Subcutaneous adipose tissue (tissue), 4 donors: ENCODE data around the gene EIF4E. TPM values are rescaled to one million over a fixed set of nuclear protein-coding genes. Genes with fewer than 3 reads are reported as not detected.

ENCODE experiments used
- CTCF ChIP-seq: fragments of 450-650 bp; IDR thresholded peaks from one replicate; pipeline ENCODE4 v1.5.1; 2016; ENCODE audit warnings: low read depth, mild to moderate bottlenecking, control low read depth, antibody characterized with exemption, moderate library complexity
- total RNA-seq, 4 donors: library from RNA; depleted of rRNA; stranded (reverse); fragments of >200 nt; gene quantifications; one replicate each; pipeline ENCODE4 v1.1.0, GENCODE V29; 2016

The EIF4E gene
- total RNA-seq, 4 donors from 2014 or later = 37.1 to 96.4 (median 56.9) TPM

- no peak for TF ChIP-seq CTCF
Measured at GRCh38 chr4:98908703-98909262, 20.1 kb downstream of the EIF4E start.

- TF ChIP-seq CTCF = no peak
Measured at GRCh38 chr4:98908182-98908581, 20.8 kb downstream of the EIF4E start.

GRCh38 chr4:98905839-98906238 lies 23.1 kb downstream of the EIF4E start:
- TF ChIP-seq CTCF = no peak

DNA sequence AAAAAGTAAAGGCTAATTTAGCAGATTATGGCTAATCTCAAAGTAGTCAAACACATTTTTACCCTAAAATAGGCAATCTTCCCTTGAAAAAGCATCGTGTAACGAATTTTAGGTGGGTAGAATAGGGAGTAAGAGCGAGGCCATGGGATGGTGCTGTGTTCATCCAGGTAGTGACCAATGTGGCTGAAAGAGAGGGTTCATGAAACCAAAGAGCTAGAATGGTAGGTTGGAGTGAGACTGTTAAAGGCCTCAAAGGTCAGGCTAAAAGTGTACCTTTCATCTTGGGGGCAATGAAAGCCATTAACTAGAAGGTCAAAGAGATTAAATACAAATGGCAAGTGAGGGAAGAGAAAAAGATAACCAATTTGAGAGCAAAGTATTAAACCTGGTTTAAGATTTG lies 23.6 kb downstream of the EIF4E start:
- no peak for TF ChIP-seq CTCF

DNA sequence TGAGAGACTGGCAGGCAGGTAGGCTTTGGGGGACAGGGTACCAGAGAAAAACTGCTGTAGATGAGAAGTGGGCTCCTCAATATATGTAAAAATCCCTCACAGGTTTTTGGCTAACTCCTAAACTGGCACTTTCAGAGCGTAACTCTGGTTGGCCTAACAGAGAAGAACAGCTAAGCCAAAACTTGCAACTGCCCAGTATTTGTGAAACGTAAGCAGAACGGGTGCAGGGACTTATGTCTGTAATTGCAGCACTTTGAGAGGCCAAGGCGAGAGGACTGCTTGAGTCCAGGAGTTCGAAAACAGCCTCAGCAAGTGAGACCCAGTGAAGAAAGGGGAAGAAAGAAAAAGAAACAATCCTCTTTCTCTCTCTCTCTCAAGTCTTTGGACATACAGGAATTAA lies 25.0 kb downstream of the EIF4E start:
- no peak for TF ChIP-seq CTCF

- no peak for TF ChIP-seq CTCF
Measured at GRCh38 chr4:98903561-98903960, 25.4 kb downstream of the EIF4E start.

DNA sequence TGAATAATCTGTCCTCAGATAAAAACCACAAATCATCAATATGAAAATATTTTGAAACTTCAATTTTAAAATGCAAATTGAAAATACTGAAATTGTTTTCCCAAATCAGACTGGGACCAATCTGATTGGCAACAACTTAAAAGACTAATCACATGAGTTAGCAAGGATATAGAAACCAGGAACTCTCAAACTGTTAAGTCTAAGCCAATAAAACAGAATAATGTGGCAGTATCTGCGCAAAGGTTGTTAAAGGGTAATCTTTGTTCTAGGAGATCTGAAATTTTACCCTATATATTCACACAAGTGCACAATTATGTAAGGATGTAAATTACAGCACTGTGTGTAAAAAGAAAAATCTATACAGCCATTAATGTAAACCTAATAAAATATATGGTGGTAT lies 29.7 kb downstream of the EIF4E start:
- TF ChIP-seq CTCF = no peak
